ENCODE measurements around the gene ANKS1B.

DNA sequence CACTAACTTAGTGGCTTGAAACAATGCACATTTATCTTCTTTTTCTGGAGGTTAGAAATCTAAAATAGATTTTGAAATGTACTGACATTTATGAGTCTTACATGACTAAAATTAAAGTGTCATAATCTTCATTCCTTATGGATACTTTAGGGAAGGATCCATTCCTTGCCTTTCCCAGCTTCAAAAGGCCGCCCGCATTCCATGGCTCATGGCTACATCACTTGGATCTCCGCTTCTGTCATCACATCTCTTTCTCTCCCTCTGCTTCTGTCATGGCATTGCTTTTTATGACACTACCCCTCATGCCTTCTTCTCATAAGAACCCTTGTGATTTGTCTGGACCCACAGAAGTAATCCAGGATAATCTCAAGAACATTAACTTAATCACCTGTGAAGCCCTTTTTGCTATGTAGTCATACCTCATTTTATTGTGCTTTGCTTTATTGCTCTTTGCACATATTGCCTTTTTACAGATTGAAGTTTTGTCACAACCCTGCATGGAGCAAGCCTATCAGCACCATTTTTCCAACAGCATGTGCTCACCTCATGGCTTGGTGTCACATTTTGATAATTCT, 270.7 kb downstream of the ANKS1B start:
- TF ChIP-seq CTCF (conservative IDR thresholded peaks at IDR 0.05; ENCODE audit: low read depth, low read length) (no peak), SMC3 (IDR thresholded peaks at IDR 0.05; ENCODE audit: low read depth, low read length) (no peak), NFE2L2 (IDR thresholded peaks at IDR 0.05; ENCODE audit: low read depth, low read length) (no peak), CEBPB (IDR thresholded peaks at IDR 0.05; ENCODE audit: low read depth, low read length) (no peak), POLR2A (IDR thresholded peaks at IDR 0.05; ENCODE audit: low read depth, low read length) (no peak), RAD21 (IDR thresholded peaks at IDR 0.05; ENCODE audit: low read length) (no peak), MAFK (IDR thresholded peaks at IDR 0.05; ENCODE audit: low read depth, low read length) (no peak), USF2 (IDR thresholded peaks at IDR 0.05; ENCODE audit: low read depth, low read length) (no peak), FOS (IDR thresholded peaks at IDR 0.05; ENCODE audit: low read depth, low read length) (no peak), BHLHE40 (IDR thresholded peaks at IDR 0.05; ENCODE audit: low read depth, low read length) (no peak), CHD1 (IDR thresholded peaks at IDR 0.05; ENCODE audit: low read depth, low read length) (no peak)
- TF ChIP-seq, protein P1, sequence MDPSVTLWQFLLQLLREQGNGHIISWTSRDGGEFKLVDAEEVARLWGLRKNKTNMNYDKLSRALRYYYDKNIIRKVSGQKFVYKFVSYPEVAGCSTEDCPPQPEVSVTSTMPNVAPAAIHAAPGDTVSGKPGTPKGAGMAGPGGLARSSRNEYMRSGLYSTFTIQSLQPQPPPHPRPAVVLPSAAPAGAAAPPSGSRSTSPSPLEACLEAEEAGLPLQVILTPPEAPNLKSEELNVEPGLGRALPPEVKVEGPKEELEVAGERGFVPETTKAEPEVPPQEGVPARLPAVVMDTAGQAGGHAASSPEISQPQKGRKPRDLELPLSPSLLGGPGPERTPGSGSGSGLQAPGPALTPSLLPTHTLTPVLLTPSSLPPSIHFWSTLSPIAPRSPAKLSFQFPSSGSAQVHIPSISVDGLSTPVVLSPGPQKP (IDR thresholded peaks at IDR 0.05; ENCODE audit: borderline replicate concordance, low read depth, low read length): no peak

Data from IMR-90 (cell line).